GM21423 (cell line): ENCODE data around the gene FOXD4L3.
"Not testable (repeated sequence)": the region's sequence is repeated elsewhere in the genome, so short reads cannot be mapped to it uniquely, and the experiment has no call there.

ENCODE experiments used
- ATAC-seq: cut with Tn5 transposase; IDR thresholded peaks from one replicate; pipeline ENCODE4 v1.9.1; 2021; ENCODE audit warnings: mild to moderate bottlenecking, moderate library complexity; ENCODE audit not compliant: unreplicated experiment

Gene FOXD4L3

DNA sequence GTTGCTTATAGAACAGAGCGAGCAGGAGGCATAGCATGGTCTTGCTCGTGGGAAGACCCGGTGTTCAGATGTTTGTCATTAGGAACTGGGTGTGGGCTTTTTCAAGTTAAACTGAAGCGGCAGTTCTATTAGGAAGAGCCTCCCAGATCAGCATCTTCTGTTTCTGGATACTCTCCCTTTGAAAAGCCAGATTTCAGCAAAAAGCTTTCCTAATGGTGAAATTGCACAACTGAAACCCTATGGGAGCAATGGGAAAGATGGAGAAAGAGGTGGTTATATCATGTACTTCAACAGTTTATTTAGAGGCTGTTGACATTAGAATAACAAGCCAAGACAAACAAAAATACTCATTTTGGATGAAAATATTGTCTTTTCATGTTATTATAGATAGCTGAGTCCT is 41.3 kb downstream of the FOXD4L3 start:
- not testable (repeated sequence) for ATAC-seq

- not testable (repeated sequence) for ATAC-seq
Observed at GRCh38 chr9:68351689-68352088, 49.0 kb downstream of the FOXD4L3 start.
